BJ (cell line): ENCODE measurements around the gene OPRL1. TPM values are rescaled to one million over a fixed set of nuclear protein-coding genes. Genes with fewer than 3 reads are reported as not detected.
A peak's percentile ranks its signal among the peaks of the same experiment; 100 is the strongest.

Experiments used
- CTCF ChIA-PET: fragments of 350-600 bp; formaldehyde crosslinking; extraction: SDS; loops from one replicate; lab custom pipeline; 2021; ENCODE audit warnings: antibody characterized with exemption, inconsistent platforms; lab: Yijun Ruan, JAX
- POLR2A ChIA-PET: fragments of 300-600 bp; sonication (Branson Sonifier 250); formaldehyde crosslinking; extraction: SDS; loops from one replicate; lab custom pipeline; 2021; ENCODE audit warnings: antibody characterized with exemption; lab: Charles Lee
- DNase-seq: peaks from one replicate; pipeline ENCODE4 v3.0.0-alpha.2; 2011; ENCODE audit warnings: low read depth
- H3K27me3 ChIP-seq: 2 replicates; pipeline ENCODE4 v1.6.0; 2011; ENCODE audit warnings: low read length; ENCODE audit not compliant: control insufficient read depth, insufficient read depth
- H3K36me3 ChIP-seq: 2 replicates; pipeline ENCODE4 v1.5.1; 2011; ENCODE audit warnings: low read length; ENCODE audit not compliant: control insufficient read depth, insufficient read depth
- H3K4me3 ChIP-seq: 2 replicates; pipeline ENCODE4 v1.5.1; 2011; ENCODE audit warnings: low read depth, mild to moderate bottlenecking, control low read depth, low read length
- polyA plus RNA-seq: library from polyadenylated mRNA; depleted of rRNA; stranded (reverse); fragments of >200 nt; gene quantifications from 2 replicates; pipeline ENCODE4 v1.2.3, GENCODE V29; 2011
- TF ChIP-seq, protein P1 (sequence below): IDR thresholded peaks from 2 replicates; pipeline ENCODE4 v1.5.1; 2011; ENCODE audit warnings: low read depth, mild to moderate bottlenecking, control low read depth, inconsistent platforms, low read length, moderate library complexity; ENCODE audit not compliant: insufficient read depth

Gene OPRL1
- polyA plus RNA-seq, 1 experiment: 0.97 TPM

- Histone ChIP-seq H3K36me3 (no peaks in the 10 kb centered on the region), H3K4me3 (no peak overlapping the region), H3K27me3 (peaks cover 31% of the 10 kb centered on the region)
- no peak for DNase-seq
- ChIA-PET CTCF (interaction anchor here (1.7 kb wide), 1 partner anchor 9 kb away, joined by 7 read pairs; no protein-coding TSS in a partner anchor), POLR2A (no interaction called here)
- TF ChIP-seq, protein P1, sequence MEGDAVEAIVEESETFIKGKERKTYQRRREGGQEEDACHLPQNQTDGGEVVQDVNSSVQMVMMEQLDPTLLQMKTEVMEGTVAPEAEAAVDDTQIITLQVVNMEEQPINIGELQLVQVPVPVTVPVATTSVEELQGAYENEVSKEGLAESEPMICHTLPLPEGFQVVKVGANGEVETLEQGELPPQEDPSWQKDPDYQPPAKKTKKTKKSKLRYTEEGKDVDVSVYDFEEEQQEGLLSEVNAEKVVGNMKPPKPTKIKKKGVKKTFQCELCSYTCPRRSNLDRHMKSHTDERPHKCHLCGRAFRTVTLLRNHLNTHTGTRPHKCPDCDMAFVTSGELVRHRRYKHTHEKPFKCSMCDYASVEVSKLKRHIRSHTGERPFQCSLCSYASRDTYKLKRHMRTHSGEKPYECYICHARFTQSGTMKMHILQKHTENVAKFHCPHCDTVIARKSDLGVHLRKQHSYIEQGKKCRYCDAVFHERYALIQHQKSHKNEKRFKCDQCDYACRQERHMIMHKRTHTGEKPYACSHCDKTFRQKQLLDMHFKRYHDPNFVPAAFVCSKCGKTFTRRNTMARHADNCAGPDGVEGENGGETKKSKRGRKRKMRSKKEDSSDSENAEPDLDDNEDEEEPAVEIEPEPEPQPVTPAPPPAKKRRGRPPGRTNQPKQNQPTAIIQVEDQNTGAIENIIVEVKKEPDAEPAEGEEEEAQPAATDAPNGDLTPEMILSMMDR: no peak
Observed at GRCh38 chr20:64047968-64048401, 31.9 kb upstream of the OPRL1 start.

GRCh38 chr20:64048402-64049044 lies 31.4 kb upstream of the OPRL1 start:
- Histone ChIP-seq H3K4me3 (no peak overlapping the region), H3K36me3 (no peaks in the 10 kb centered on the region), H3K27me3 (peaks cover 32% of the 10 kb centered on the region)
- DNase-seq: no peak
- ChIA-PET POLR2A (no interaction called here), CTCF (no interaction called here)
- TF ChIP-seq, protein P1: no peak

DNA sequence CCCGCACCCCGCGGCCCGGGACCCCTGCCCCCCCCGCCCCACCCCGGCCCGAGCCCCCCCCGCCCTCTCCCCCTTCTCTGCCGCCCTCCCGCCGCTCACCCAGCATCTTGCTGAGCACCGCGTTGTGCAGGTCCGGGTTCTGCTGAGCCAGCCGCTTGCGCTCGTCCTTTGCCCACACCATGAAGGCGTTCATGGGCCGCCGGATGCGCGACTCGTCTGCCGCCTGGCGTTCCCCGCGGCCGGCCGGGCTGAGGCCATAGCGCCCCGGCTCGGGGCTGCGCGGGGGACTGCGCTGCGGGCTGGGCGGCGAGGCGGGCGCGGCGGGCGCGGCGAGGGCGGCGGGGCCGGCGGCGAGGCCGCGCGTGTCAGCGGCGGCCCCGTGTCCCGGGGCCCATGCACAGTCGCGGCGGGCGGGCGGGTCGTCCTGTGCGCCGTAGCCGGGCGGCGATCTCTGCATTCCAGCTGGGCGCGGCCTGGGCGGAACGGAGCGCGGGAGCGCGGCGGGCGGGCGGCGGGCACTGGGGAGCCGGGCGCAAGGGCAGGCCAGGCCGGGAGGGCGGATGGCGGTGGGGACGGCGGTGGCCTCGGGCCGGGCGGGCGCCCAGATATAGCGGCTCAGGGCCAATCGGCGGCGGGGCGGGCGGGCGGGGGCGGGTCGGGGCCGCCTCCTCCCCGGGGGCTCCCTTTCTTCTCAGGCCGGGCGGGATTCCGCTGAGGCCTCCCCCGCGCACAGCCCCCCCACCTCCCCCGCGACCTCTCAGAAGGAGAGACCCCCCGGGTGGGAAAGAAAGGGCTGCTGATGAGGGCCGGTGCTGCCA lies 30.6 kb upstream of the OPRL1 start, which contains the start of gene SOX18:
SOX18 (minus strand) TSS at position 580 of the 818 bp plus-strand sequence; CDS start at position 457, 123 bp downstream.
- ChIA-PET CTCF (interaction anchor here (0.6 to 1.8 kb wide), 2 partner anchors 10 kb away, joined by 4 read pairs; no protein-coding TSS in a partner anchor), POLR2A (no interaction called here)
- Histone ChIP-seq H3K36me3 (no peaks in the 10 kb centered on the region), H3K27me3 (peaks cover 32% of the 10 kb centered on the region), H3K4me3 (peak within 1 kb of the TSS; percentile 16)
- no peak for DNase-seq
- TF ChIP-seq, protein P1: no peak

- Histone ChIP-seq H3K4me3 (peak overlapping the region; percentile 16; the same call in 1 of the 2 replicates), H3K36me3 (no peaks in the 10 kb centered on the region), H3K27me3 (peaks cover 32% of the 10 kb centered on the region)
- POLR2A ChIA-PET: no interaction called here
- CTCF ChIA-PET: interaction anchor here (0.6 to 1.8 kb wide), 4 partner anchors 10 to 512 kb away, joined by 3 to 4 read pairs (median 4); partner anchors contain the start of gene LKAAEAR1
- TF ChIP-seq, protein P1: no peak
- no peak for DNase-seq
Observed at GRCh38 chr20:64049878-64050260, 30.0 kb upstream of the OPRL1 start.
